HepG2 (cell line): Measurements from ENCODE around the gene PLK2.

ENCODE experiments used
- ATF7 ChIP-seq, 2 experiments: fragments of 450-650 bp in 1 of 2; sonication (generic) in 1 of 2; formaldehyde crosslinking in 1 of 2; IDR thresholded peaks; 2 replicates each; pipeline versions ENCODE4 v1.4.0 to v1.6.1; 2016 to 2020; ENCODE audit warnings: antibody characterized with exemption in 1 of 2, mild to moderate bottlenecking in 1 of 2, missing genetic modification reagents in 1 of 2
- CTCF ChIP-seq: sonication (generic); formaldehyde crosslinking; IDR thresholded peaks from 2 replicates; pipeline ENCODE4 v1.5.0; 2020; ENCODE audit warnings: mild to moderate bottlenecking, missing genetic modification reagents, moderate library complexity
- E2F1 ChIP-seq: sonication (generic); formaldehyde crosslinking; IDR thresholded peaks from 2 replicates; pipeline ENCODE4 v1.5.0; 2020; ENCODE audit warnings: missing genetic modification reagents
- EP300 ChIP-seq, 3 experiments: sonication (generic) in 1 of 3; formaldehyde crosslinking in 1 of 3; IDR thresholded peaks; 2 replicates each; pipeline versions ENCODE4 v1.5.1 to v1.6.1; 2011 to 2020; ENCODE audit warnings: low read depth in 2 of 3, low read length in 2 of 3, borderline replicate concordance in 1 of 3, improper control_type of control experiment in 1 of 3, mild to moderate bottlenecking in 1 of 3, missing genetic modification reagents in 1 of 3, moderate library complexity in 1 of 3
- EZH2 ChIP-seq: conservative IDR thresholded peaks from 2 replicates; pipeline ENCODE4 v1.6.1; 2012; ENCODE audit warnings: mild to moderate bottlenecking, low read depth, low read length, moderate library complexity
- FOXM1 ChIP-seq: sonication (generic); formaldehyde crosslinking; IDR thresholded peaks from 2 replicates; pipeline ENCODE4 v1.5.0; 2020; ENCODE audit warnings: missing genetic modification reagents
- POLR2G ChIP-seq: fragments of 200-400 bp; formaldehyde crosslinking; IDR thresholded peaks from 2 replicates; pipeline ENCODE4 v1.6.1; 2018; ENCODE audit warnings: mild to moderate bottlenecking, low read depth, low read length, moderate library complexity
- TAF1 ChIP-seq: sonication (generic); formaldehyde crosslinking; IDR thresholded peaks from 2 replicates; pipeline ENCODE4 v1.4.0; 2020; ENCODE audit warnings: missing genetic modification reagents
- ZHX1 ChIP-seq: sonication (generic); formaldehyde crosslinking; IDR thresholded peaks from 2 replicates; pipeline ENCODE4 v1.8.1; 2022; ENCODE audit warnings: low read depth, mild to moderate bottlenecking, missing genetic modification reagents
- ZNF326 ChIP-seq: sonication (generic); formaldehyde crosslinking; IDR thresholded peaks from 2 replicates; pipeline ENCODE4 v1.4.0; 2020; ENCODE audit warnings: missing genetic modification reagents, borderline replicate concordance
- ZNF431 ChIP-seq: sonication (generic); formaldehyde crosslinking; IDR thresholded peaks from 2 replicates; pipeline ENCODE4 v1.9.0; 2022; ENCODE audit warnings: missing genetic modification reagents, low read depth, mild to moderate bottlenecking, borderline replicate concordance
- ZNF709 ChIP-seq: sonication (generic); formaldehyde crosslinking; IDR thresholded peaks from 2 replicates; pipeline ENCODE4 v1.5.0; 2020; ENCODE audit warnings: mild to moderate bottlenecking, missing genetic modification reagents
- TF ChIP-seq, protein P1 (sequence below): sonication (generic); formaldehyde crosslinking; IDR thresholded peaks from 2 replicates; pipeline ENCODE4 v1.8.0; 2022; ENCODE audit warnings: missing genetic modification reagents, mild to moderate bottlenecking, borderline replicate concordance
- TF ChIP-seq, protein P2 (sequence below): sonication (generic); formaldehyde crosslinking; IDR thresholded peaks from 2 replicates; pipeline ENCODE4 v1.4.0; 2020; ENCODE audit warnings: mild to moderate bottlenecking, missing genetic modification reagents

GRCh38 chr5:58496488-58496887 lies 36.6 kb upstream of the PLK2 start:
- TF ChIP-seq ZNF709 (CRISPR knock-in tag) (no peak), E2F1 (CRISPR knock-in tag) (no peak), FOXM1 (CRISPR knock-in tag) (no peak), EP300 (IDR thresholded peaks at IDR 0.05; ENCODE audit: low read depth in 2 of 2, low read length in 2 of 2) (no peak), EP300 (CRISPR knock-in tag; IDR thresholded peaks at IDR 0.05; ENCODE audit: borderline replicate concordance) (no peak), CTCF (CRISPR knock-in tag) (no peak), TAF1 (no peak), ZNF431 (no peak), POLR2G (no peak), ZHX1 (CRISPR knock-in tag) (no peak), EZH2 (no peak), ATF7 (IDR thresholded peaks at IDR 0.05) (no peak), ATF7 (CRISPR knock-in tag; IDR thresholded peaks at IDR 0.05) (no peak), ZNF326 (CRISPR knock-in tag) (no peak)
- TF ChIP-seq, protein P1, sequence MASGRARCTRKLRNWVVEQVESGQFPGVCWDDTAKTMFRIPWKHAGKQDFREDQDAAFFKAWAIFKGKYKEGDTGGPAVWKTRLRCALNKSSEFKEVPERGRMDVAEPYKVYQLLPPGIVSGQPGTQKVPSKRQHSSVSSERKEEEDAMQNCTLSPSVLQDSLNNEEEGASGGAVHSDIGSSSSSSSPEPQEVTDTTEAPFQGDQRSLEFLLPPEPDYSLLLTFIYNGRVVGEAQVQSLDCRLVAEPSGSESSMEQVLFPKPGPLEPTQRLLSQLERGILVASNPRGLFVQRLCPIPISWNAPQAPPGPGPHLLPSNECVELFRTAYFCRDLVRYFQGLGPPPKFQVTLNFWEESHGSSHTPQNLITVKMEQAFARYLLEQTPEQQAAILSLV (CRISPR knock-in tag): no peak
- TF ChIP-seq, protein P2, sequence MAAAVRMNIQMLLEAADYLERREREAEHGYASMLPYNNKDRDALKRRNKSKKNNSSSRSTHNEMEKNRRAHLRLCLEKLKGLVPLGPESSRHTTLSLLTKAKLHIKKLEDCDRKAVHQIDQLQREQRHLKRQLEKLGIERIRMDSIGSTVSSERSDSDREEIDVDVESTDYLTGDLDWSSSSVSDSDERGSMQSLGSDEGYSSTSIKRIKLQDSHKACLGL (CRISPR knock-in tag): no peak
